Non-pigmented ciliary epithelial cell (primary cell): ENCODE measurements around the gene NFIC.
"Not testable (repeated sequence)": the region's sequence is repeated elsewhere in the genome, so short reads cannot be mapped to it uniquely, and the experiment has no call there.

Experiments
- DNase-seq: peaks from one replicate; pipeline ENCODE4 v3.0.0-alpha.2; 2010; ENCODE audit warnings: low read depth

Gene NFIC

DNA sequence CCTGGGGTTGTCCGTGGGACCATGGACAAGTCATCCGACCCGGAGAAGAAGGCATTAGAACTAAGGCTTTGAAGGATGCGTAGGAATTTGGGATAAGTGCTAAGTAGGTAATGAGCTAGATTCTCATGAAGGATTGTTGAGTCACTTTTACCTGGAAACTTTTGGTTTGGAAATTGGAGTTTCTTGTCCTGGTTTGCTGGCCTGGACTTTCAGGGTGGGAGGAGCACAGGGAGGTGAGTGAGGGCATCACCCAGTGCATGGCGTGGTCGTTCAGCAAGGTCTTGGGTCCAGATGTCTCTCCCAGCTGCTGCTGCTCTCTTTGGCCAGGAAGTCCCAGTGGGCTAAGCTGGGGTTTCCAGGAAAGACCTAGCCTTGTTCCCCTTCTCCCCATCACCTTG is 7.6 kb downstream of the NFIC start:
- no peak for DNase-seq

DNA sequence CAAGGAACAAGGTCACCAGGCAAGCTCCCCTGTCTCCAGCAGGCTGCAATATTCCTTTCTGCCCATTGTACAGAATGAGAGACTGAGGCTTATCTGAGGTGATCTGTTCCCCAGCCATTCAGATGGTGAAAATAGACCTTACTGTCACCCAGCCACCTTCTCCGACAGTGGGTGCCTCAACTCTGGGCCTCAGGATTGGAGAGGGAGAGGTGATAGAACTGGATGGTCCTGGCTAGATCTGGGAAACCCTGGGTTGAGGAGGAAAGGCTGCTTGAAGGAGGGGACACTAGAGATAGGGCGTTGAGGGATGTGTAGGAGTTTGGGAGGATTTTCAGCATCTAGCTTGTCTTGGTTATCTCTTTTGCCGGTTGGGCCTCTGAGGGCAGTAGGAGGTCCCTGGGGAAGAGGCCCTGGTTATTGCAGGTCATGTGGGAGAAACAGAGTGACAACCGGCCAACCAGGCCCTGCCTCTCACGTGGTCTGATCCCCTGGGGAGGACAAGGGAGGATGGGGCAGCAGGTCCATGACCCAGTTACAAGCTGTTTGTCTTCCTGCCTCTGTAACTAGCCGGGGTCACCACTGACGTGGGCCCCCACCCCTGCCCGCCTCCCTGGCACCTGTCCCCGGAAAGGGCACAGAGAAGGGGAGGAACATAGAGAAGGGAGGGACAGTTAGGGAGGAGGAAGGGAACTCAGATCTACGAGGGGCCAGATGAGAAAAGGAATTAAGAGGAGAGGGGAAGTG is 8.2 kb downstream of the NFIC start:
- DNase-seq = no peak

DNA sequence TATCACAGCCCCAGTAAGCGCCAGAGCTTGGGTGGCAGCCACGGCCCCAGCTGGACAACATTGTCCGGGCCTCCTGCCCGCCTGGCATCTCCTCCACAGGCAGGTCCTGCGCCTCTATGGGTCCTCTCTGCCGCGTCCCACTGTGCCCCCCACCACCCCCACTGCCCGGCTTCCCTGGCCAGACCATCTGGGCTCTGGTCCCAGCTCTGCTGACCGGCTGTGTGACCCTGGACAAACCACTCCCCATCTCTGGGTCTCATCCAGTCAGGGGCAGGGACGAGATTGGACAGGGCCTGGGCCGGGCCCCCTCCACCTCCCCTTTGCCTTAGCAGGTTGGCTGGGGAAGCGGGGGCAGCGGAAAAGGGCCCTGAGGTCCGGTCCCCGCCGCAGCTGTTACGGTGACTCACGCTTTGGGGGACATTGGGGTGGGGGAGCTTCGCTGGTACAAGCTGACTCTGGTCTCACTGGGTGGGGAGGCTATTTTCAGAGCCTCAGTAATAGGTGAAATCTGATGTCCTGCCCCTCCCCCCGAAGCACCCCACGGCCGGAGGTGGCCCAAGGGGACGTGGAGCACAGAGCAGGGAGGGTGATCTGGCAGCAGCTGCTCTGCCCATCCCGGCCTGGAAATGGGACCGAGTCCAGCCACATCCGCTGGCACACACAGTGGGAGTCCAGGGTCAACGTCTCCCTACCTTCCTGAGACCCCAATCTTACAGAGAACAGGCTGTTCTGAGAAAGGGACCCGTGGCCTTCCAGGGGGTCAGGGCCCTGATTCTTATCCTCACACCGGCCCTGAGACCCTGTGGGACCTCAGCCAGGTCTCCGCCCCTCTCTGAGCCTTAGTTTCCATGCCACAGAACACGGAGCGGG is 9.1 kb downstream of the NFIC start:
- no peak for DNase-seq

DNA sequence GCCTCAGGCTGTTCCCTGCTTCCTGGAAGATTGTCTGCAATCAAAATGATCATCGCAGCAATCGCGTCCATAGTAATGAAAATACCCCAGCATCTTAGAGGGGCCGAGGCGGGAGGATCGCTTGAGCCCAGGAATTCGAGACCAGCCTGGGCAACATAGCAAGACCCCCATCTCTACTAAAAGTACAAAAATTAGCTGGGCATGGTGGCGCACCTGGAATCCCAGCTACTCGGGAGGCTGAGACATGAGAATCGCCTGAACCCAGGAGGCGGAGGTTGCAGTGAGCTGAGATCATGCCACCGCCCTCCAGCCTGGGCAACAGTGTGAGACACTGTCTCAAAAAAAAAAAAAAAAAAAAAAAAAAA is 9.7 kb downstream of the NFIC start:
- DNase-seq = not testable (repeated sequence)

DNA sequence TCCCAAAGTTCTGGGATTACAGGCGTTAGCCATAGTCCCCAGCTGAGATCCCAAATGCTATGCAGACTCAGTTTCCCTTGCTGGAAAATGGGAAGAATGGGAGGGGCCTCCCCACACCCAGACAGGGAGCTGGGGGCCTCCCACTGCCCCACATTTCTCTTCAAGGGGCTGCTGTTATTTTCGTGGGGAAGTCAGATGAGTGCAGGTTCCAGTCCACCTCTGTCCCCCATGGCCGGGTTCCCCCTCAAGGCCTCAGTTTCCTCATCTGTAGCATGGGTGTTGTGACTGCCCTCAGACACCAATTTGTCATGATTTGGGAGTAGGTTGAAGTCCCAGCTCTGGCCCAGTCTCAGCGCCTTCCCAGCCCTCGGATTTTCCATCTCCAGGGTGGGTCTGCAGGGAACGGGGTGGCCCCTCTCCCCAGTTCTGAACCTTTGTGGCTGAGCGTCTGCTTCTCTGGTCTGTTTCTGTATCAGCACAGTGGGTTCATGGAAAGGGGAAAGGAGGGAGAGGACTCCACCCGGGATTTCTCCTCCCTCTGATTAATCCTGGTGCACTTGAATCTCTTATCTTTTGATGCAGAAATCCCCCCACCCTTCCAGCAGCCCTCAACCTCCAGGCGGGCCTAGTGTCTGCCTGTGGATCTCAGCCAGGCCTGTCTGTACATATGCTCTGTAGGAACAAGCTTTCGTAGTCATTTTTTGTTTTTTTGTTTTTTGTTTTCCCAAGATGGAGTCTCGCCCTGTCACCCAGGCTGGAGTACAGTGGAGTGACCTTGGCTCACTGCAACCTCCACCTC is 12.2 kb downstream of the NFIC start:
- DNase-seq = no peak

DNA sequence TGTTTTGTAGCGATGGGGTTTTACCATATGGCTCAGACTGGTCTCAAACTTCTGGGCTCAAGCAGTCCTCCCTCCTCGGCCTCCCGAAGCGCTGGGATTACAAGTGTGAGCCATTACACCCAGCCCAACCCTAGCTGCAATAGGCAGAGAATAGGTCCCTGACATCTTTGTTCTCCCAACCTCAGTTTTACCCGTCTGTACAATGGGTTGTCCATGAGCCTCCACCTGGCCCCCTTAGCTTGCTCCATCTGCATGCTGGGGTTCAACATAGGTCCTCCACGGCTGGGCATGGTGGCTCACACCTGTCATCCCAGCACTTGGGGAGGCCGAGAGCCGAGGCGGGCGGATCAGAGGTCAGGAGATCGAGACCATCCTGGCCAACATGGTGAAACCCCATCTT is 14.4 kb downstream of the NFIC start:
- no peak for DNase-seq

DNA sequence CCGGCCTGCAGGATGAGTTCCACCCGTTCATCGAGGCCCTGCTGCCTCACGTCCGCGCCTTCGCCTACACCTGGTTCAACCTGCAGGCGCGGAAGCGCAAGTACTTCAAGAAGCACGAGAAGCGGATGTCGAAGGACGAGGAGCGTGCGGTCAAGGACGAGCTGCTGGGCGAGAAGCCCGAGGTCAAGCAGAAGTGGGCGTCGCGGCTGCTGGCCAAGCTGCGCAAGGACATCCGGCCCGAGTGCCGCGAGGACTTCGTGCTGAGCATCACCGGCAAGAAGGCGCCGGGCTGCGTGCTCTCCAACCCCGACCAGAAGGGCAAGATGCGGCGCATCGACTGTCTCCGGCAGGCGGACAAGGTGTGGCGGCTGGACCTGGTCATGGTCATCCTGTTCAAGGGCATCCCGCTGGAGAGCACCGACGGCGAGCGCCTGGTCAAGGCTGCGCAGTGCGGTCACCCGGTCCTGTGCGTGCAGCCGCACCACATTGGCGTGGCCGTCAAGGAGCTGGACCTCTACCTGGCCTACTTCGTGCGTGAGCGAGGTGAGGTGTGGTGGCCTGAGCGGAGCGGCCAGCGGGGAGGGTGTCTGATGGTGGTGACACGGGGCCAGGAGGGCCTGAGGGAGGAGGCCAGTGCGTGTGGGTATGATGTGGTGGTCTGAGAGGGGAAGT is 15.5 kb downstream of the NFIC start:
- DNase-seq = no peak

DNA sequence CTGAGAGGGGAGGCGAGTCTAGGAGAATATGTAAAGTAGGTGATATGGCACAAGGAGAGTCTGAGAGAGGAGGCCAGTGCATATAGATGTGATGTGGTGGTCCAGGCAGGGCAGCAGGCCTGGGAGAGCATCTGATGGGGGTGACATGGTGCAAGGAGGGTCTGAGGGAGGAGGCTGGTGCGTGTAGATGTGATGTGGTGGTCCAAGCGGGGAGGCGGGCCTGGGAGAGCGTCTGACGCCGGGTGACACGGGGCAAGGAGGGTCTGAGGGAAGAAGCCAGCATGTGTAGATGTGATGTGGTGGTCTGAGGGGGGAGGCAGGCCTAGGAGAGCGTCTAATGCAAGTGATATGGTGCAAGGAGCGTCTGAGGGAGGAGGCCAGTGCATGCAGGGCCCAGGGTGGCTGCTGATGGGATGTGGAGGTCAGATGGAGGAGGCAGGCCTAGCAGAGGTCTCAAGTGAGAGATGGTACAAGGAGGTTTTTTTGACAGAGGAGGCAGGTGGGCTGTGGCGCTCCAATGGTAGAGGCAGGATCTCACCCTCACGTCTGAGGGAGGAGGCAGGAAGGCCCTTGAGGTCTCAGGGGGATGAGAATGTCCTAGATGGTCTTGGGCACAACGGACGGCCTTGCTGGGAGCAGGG is 16.2 kb downstream of the NFIC start:
- no peak for DNase-seq

DNA sequence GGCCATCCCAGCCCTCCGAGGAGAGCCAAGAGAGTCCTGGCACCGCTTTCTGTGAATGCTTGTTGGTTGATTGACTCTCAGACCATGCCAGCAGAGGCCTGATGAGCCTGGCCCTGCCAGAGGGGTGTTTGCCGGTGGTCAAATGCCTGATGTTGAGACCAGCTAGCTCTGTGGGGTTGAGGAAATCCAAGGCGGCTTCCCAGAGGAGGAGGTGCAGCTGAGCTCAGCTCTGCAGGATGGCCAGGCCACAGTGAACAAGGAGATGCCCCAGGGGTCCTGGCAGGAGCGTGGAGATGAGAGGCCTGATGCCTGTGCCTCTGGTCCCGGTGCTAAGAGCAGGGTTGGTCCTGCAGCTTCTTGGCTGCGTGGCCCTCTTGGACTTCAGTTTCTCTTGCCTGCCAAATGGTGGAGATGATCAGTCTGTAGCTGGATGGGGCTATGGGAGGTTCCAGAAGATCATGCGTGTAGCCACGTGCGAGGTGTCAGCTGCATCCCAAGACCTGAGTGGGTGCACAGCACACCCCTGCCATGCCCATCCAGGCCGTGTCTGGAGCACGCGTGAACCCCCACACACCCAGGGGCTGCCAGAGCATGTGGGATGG is 16.8 kb downstream of the NFIC start:
- DNase-seq = no peak

DNA sequence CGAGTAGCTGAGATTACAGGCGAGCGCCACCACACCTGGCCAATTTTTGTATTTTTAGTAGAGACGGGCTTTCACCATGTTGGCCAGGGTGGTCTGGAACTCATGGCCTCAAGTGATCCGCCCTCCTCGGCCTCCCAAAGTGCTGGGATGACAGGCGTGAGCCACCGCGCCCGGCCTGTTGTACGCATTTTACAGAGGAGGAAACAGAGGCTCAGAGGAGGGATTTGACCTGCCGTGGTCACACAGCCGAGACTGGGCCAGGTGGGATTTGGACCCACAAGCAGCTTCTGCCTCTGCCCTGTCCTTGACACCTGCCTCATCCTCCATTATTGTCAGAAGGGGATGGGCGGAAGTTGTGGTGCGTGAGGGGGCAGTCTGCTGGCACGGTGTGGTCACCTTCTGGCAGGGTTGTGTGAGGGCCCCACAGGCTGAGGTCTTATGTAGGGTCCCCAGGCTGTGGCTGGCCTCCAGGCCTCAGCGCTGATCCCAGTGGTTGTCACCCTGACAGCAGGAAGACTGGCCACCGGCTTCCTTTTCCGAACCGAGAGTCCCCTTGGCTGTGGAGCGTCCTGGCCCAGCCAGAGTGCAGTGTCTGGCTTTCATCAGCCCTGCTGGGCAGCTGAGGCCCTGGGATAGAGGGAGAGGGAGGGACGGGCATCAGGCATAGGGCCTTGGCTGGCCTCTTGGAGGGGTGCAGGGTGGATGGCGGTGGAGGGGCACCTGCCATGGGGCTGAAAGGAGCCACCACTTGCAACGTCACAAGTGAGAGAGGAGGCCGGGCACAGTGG is 20.3 kb downstream of the NFIC start:
- DNase-seq = no peak

DNA sequence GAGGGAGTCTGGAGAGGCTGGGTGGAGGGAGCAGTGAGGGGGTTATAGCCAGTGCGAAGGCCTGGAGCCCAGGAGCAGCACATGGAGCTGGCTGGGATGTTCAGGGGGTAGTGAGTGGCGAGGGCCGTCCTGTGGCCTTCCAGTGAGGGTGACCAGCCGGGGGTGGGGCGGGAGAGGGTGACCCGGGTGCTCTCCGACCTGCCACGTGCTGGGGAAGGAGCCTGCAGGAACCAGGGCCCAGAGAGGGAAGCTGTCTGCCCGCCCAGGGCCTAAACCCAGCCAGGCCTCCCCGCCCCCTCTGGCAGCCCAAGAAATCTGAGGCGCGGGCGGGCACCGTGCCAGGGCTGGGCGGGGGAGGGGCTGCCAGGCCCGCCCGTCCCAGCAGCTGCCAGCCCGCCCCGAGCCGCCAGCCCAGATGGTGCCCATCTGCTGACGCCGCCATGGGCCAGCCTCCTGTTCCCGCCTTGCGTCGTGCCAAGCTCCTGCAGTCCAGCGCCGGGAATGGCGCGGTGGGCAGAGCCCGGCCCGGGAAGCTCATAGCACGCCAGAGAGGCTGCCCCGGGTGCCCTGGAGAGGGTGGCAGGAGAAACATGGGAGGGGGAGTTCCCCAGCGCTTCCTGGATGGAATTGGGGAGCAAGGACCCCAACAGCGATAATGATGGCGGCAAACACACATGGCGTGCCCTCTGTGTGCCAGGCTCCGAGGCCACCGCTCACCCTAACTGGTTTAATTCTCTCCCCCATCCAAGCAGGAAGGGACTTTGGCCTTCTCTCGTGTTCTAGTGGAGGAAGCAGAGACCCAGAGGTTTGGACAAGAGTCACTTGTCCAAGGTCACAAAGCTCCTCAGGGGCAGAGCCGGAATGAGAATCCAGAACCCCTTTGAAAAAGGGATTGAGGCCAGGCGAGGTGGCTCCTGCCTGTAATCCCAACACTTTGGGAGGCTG is 21.5 kb downstream of the NFIC start:
- DNase-seq = no peak

DNA sequence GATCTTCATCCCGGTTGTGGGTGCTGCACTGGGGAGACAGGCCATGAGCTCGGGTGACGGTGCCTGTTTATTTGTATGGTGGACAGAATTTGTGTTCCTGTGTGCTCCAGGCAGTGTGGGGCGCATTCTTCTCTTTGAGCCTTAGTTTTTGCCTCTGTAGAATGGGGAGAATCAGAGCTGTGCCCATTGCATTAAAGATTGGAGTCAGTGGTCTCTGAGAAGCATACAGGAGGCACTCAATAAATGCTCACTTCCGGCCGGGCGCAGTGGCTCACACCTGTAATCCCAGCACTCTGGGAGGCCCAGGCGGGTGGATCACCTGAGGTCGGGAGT is 23.0 kb downstream of the NFIC start:
- DNase-seq = no peak

DNA sequence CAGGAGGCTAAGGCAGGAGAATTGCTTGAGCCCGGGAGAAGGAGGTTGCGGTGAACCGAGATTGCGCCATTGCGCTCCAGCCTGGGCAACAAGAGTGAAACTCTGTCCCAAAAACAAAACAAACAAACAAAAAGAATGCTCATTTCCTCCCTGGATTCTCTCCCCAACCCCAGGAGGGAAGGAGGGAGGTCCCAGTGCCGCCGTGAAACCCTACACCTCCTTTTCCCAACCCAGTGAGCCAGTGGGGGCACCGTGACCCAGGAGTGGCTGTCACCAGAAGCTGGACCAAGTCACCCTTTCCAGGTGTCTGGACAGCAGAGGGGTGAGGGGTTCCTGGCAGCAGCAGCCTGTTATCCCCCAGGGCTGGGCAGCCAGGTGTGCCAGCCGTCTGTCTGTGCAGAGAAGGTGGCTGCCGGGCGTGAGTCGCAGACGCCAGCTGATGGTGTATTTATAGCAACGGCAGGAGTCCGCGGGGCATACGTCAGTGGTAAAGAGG is 23.5 kb downstream of the NFIC start:
- no peak for DNase-seq

DNA sequence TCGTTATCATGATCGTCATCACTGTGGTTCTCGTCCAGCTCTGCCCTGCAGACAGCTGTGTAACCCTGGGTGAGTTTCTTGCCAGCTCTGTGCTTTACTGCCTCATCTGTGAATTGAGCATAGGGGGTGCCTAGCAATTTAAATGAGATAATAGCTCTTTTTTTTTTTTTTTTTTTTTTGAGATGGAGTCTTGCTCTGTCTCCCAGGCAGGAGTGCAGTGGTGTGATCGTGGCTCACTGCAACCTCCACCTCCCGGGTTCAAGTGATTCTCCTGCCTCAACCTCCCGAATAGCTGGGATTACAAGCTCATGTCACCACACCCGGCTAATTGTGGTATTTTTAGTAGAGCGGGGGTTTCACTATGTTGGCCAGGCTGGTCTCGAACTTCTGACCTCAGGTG is 25.5 kb downstream of the NFIC start:
- DNase-seq = not testable (repeated sequence)

DNA sequence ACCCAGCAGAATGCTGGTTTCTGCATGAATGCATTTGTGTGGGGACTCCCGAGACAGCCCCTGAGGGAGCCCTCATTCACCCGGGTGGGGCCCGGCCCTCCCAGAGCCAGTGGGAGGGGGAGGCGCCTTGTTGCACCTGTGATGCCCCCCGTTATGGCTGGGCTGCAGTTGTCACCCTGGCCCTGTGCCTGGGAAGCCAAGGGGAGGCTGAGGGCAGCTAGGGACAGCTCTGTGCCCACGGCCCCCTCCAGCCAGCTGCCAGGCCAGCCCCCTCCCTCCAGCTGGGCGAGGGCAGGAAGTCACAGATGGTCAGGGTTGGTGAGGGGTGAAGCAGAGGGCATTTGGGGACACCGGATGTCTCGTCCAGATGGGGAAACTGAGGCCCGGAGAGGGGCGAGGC is 26.1 kb downstream of the NFIC start:
- no peak for DNase-seq

DNA sequence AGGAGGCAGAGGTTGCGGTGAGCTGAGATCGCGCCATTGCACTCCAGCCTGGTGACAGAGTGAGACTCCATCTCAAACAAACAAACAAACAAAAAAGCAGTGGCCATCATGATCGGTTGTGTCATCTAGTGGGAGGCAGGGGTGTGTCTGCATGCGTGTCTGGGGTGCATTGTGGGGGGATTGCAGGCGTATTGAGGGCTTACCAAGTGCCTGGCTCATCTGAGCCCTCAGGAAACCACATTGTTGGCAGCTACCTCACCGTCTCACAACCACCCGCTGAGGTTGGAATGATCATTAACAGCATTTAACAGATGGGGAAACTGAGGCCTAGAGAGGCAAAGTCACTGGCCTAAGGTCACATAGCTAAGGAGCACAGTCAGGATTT is 30.5 kb downstream of the NFIC start:
- no peak for DNase-seq

DNA sequence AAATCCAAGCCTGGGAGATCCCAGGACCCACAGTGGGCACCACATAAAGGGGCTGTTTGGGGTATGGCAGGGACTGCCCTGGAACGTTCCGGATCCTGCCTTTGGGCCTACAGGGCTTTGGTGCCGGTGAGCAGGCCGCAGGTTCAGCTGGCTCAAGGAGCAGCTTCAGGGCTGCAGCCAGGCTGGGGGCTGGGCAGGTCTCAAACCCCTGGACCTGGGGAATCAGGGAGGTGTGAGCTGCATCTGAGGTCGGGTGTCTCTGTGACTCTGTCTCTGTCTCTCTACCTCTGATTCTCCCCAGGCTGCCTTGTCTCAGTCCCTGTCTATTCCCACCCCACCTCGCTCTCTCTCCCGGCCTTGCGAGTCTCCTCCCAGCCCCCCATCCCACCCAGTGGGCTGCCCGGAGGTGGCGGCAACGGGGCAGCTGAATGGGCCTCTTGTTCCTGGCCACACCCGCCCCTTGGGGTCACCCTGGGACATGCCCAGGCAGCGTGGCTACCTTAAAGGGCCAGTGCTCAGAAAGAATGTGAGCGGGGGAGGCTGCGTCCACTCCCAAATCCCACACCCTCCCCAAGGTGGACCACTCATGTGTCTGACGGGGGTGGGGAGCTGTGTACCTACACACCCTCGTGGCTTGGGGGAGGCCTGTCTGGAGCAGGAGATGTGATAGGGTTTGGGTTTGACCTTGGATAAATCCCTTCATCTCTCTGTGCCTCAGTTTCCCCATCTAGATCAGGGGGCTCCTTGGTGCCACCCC is 31.1 kb downstream of the NFIC start:
- no peak for DNase-seq

DNA sequence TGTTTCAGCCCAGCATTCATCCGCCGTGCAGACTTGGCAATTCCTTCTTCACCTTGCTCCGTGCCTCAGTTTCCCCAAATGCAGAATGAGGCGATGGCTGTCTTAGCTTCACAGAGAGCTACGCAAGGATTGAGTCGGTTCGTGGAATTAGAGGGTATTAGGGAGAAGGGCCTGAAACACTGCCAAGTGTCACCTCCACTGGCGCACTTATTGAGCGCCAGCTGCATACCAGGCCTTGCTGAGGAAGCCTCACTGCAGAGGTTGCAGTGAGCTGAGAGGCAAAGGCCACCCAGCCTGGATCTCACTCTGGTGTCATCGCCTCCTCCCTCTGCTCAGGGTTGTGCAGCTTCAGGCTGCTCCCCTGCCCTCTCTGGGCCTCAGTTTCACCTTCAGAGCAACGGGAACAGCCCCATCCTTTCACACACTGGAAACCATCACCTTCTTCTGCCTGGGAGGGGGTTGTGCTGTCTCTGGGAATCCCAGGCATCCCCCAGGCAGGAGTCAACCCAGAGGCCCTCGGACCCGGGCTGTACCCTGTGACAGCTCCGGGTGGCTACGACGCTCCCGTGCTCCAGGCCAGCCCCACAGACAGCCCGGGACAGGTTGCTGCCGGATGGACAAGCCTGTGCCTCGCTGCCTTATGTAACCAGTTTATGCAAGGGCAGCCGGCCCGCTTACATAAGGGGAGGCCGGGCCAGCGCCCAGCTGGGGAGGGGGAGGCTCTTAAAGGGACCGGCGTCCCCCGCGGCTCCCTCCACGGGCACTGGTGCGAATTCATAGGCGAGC is 31.9 kb downstream of the NFIC start:
- no peak for DNase-seq
